ENCODE results near the gene MCRIP2. TPM values are rescaled to one million over a fixed set of nuclear protein-coding genes. Genes with fewer than 3 reads are reported as not detected.

Gene MCRIP2
- total and polyA plus RNA-seq, 2 of the 8 experiments (the other 6 are each of a cell fraction or from before 2014, with no cell fraction given), result 45.4 to 75.5 TPM

GRCh38 chr16:687499-687898, 45.9 kb downstream of the MCRIP2 start:
- no peak overlapping the region for H2BK20ac ChIP-seq (ENCODE audit: low read length)
- TF ChIP-seq ASH2L (IDR thresholded peaks at IDR 0.05; ENCODE audit: low read length) (no peak), GABPA (IDR thresholded peaks at IDR 0.05; ENCODE audit: borderline replicate concordance, insufficient read depth, low read length) (no peak), CEBPB (IDR thresholded peaks at IDR 0.05; ENCODE audit: low read depth, low read length) (no peak), HDAC2 (IDR thresholded peaks at IDR 0.05; ENCODE audit: borderline replicate concordance in 1 of 2, low read depth in 2 of 2, low read length in 2 of 2) (no peak)
- no peaks in the 10 kb centered on the region for H3K9me3 ChIP-seq (ENCODE audit: insufficient read depth in 2 of 2, low read depth in 1 of 2, low read length in 1 of 2)
- ChIA-PET CTCF (ENCODE audit: partially characterized antibody) (interaction anchor here (0.7 to 6.0 kb wide), 8 partner anchors 8 to 370 kb away, joined by 3 to 75 read pairs (median 8); partner anchors contain the start of genes RHBDL1, RHOT2 and WDR90), POLR2A (ENCODE audit: partially characterized antibody) (interaction anchor here (0.7 to 3.6 kb wide), 10 partner anchors 9 to 99 kb away, joined by 3 to 26 read pairs (median 5); partner anchors contain the start of gene RHBDL1)
- no peak overlapping the region for H4K8ac ChIP-seq (ENCODE audit: extremely low read depth, insufficient read depth, low read length)
- no peak overlapping the region for H3K18ac ChIP-seq (ENCODE audit: extremely low read depth, low read length)
- no peak overlapping the region for H2BK15ac ChIP-seq (ENCODE audit: low read length)
- H3K23ac ChIP-seq (ENCODE audit: insufficient read length), result no peak overlapping the region
- no peak overlapping the region for H4K91ac ChIP-seq (replicated peaks; ENCODE audit: insufficient read length, low read length)
- H3K27ac ChIP-seq (ENCODE audit: low read depth, low read length), result no peak overlapping the region
- H3K23me2 ChIP-seq (ENCODE audit: low read depth, low read length), result peaks cover 12% of the 10 kb centered on the region
- H3K4me2 ChIP-seq (ENCODE audit: insufficient read depth in 1 of 2, low read depth in 2 of 2, low read length in 2 of 2), result no peak overlapping the region
- no peak overlapping the region for H2AK5ac ChIP-seq (ENCODE audit: low read depth, low read length)
- no peaks in the 10 kb centered on the region; a peak in 1 of 4 replicates for H3K79me2 ChIP-seq (ENCODE audit: control insufficient read depth in 1 of 2, insufficient read depth in 2 of 2, low read length in 2 of 2)
- no peak overlapping the region for H3K4me3 ChIP-seq (ENCODE audit: extremely low read depth in 1 of 4, insufficient read depth in 2 of 4, low read depth in 3 of 4, low read length in 4 of 4)
- H2BK12ac ChIP-seq (ENCODE audit: low read depth, low read length), result no peak overlapping the region
- no peak overlapping the region for H4K5ac ChIP-seq (ENCODE audit: insufficient read length, low read depth, low read length)
- DNase-seq (ENCODE audit: low read depth in 1 of 2, low spot score in 2 of 2) (no peak), FAIRE-seq (no peak)
- H2BK120ac ChIP-seq (replicated peaks; ENCODE audit: low read depth, low read length), result no peak overlapping the region
- H4K20me1 ChIP-seq (replicated peaks in 1 of 2; ENCODE audit: control insufficient read depth in 1 of 2, insufficient read depth in 2 of 2, low read length in 2 of 2), result peaks cover 2 to 19% of the 10 kb centered on the region in 2 experiments
- peaks cover 4% of the 10 kb centered on the region for H3K79me1 ChIP-seq (ENCODE audit: low read depth, low read length)
- peaks cover 0 to 15% (median 8%) of the 10 kb centered on the region in 4 experiments; a peak in 5 of 7 replicates for H3K4me1 ChIP-seq (replicated peaks in 1 of 4; ENCODE audit: control insufficient read depth in 3 of 4, insufficient read depth in 4 of 4, low read length in 3 of 4)
- WGBS, 2 experiments (ENCODE audit: extremely low coverage in 1 of 2, insufficient coverage in 1 of 2, insufficient read length in 1 of 2, insufficient replicate concordance in 2 of 2, low coverage in 1 of 2, low lambda C conversion rate in 2 of 2, missing lambda C conversion rate in 1 of 2), result 95% methylated on average over 18 of the region's 19 CpGs; no CpG with 5 or more reads in 1 of the 2 experiments
- H2AFZ ChIP-seq (ENCODE audit: low read length), result no peak overlapping the region
- no peak overlapping the region for H3K4ac ChIP-seq (replicated peaks; ENCODE audit: insufficient read length, low read depth, low read length)
- H3K56ac ChIP-seq (replicated peaks; ENCODE audit: insufficient read length, low read depth, low read length), result no peak overlapping the region
- H2BK5ac ChIP-seq (ENCODE audit: low read depth, low read length), result no peak overlapping the region
- no peak overlapping the region for H3K9ac ChIP-seq (replicated peaks in 1 of 4; ENCODE audit: extremely low read depth in 1 of 4, low read depth in 3 of 4, low read length in 3 of 4)
- peaks cover 0 to 11% (median 4%) of the 10 kb centered on the region in 4 experiments; a peak in 5 of 7 replicates for H3K27me3 ChIP-seq (replicated peaks in 1 of 4; ENCODE audit: control insufficient read depth in 3 of 4, extremely low read depth in 1 of 4, insufficient read depth in 3 of 4, low read length in 3 of 4)
- H3K14ac ChIP-seq (ENCODE audit: insufficient read length), result no peak overlapping the region
- peaks cover 2 to 19% (median 4%) of the 10 kb centered on the region in 4 experiments; a peak in 5 of 8 replicates for H3K36me3 ChIP-seq (ENCODE audit: control insufficient read depth in 2 of 4, insufficient read depth in 4 of 4, low read length in 3 of 4)

Measured in H1 (cell line).